ENCODE results near the gene CPXM2.

DNA sequence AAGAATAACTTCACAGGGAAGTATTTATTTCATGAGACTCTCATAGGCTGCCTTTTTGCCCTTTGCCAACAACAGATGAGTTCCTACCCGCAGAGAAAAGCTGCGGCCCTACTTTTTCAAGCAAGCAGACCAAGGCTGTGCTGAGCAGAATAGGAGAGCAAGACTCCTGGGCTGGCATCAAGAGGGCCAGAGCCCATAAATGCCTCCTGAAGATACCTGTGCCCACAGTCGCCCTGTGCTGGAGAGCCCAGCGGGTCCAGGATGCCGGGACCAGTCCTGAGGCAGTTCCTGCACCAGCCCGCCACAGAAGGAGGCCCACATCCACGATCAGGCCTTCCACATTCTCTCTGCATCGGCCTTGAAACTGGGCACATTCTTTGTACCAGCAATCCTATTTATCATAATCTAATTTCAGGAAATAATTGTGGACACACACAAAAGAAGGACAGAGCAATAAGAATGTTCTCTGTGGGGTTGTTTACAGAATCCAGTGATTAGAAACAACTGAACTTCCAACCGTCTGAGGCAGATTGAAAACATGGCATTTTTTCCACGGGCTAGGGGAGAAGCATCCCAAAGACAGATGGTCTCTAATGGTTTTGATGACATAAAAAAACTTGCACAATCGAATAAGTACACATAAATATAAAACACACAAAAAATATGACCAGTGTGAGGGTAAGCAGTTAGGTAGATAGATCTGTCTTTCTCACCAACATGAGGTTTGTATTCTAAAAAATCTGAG is 95.6 kb downstream of the CPXM2 start:
- TF ChIP-seq POLR2A (IDR thresholded peaks at IDR 0.05), result no peak
- TF ChIP-seq, protein P1, sequence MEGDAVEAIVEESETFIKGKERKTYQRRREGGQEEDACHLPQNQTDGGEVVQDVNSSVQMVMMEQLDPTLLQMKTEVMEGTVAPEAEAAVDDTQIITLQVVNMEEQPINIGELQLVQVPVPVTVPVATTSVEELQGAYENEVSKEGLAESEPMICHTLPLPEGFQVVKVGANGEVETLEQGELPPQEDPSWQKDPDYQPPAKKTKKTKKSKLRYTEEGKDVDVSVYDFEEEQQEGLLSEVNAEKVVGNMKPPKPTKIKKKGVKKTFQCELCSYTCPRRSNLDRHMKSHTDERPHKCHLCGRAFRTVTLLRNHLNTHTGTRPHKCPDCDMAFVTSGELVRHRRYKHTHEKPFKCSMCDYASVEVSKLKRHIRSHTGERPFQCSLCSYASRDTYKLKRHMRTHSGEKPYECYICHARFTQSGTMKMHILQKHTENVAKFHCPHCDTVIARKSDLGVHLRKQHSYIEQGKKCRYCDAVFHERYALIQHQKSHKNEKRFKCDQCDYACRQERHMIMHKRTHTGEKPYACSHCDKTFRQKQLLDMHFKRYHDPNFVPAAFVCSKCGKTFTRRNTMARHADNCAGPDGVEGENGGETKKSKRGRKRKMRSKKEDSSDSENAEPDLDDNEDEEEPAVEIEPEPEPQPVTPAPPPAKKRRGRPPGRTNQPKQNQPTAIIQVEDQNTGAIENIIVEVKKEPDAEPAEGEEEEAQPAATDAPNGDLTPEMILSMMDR (IDR thresholded peaks at IDR 0.05), result no peak
- no peak for TF ChIP-seq EP300 (IDR thresholded peaks at IDR 0.05)
